Measurements from ENCODE around the gene ZNF678.
"Not testable (repeated sequence)": the region's sequence is repeated elsewhere in the genome, so short reads cannot be mapped to it uniquely, and the experiment has no call there.

The ZNF678 gene

GRCh38 chr1:227551881-227552280 is 11.5 kb upstream of the ZNF678 start:
- DNase-seq (ENCODE audit: low read depth) = not testable (repeated sequence)

GRCh38 chr1:227556288-227556687 is 7.1 kb upstream of the ZNF678 start:
- DNase-seq (ENCODE audit: low read depth) = no peak

- DNase-seq (ENCODE audit: low read depth) = no peak
These were observed 5.2 kb upstream of the ZNF678 start for GRCh38 chr1:227557962-227558725.

GRCh38 chr1:227558732-227559262 is 4.6 kb upstream of the ZNF678 start:
- no peak for DNase-seq (ENCODE audit: low read depth)

GRCh38 chr1:227559499-227559898 is 3.9 kb upstream of the ZNF678 start:
- DNase-seq (ENCODE audit: low read depth) = no peak

GRCh38 chr1:227559926-227560325 is 3.4 kb upstream of the ZNF678 start:
- DNase-seq (ENCODE audit: low read depth) = no peak

GRCh38 chr1:227560393-227561173 is 2.8 kb upstream of the ZNF678 start:
- no peak for DNase-seq (ENCODE audit: low read depth)

GRCh38 chr1:227561241-227561907 is 2.0 kb upstream of the ZNF678 start:
- DNase-seq (ENCODE audit: low read depth) = no peak

- no peak for DNase-seq (ENCODE audit: low read depth)
These were observed 1.3 kb upstream of the ZNF678 start for GRCh38 chr1:227562037-227562436.

- no peak for DNase-seq (ENCODE audit: low read depth)
These were observed 428 bp upstream of the ZNF678 start for GRCh38 chr1:227562933-227563323.

GRCh38 chr1:227567256-227567655 is 3.9 kb downstream of the ZNF678 start:
- no peak for DNase-seq (ENCODE audit: low read depth)

- no peak for DNase-seq (ENCODE audit: low read depth)
These were observed 5.2 kb downstream of the ZNF678 start for GRCh38 chr1:227568593-227568992.

- DNase-seq (ENCODE audit: low read depth) = no peak
These were observed 9.4 kb downstream of the ZNF678 start for GRCh38 chr1:227572752-227573151.

GRCh38 chr1:227574926-227575325 is 11.6 kb downstream of the ZNF678 start:
- no peak for DNase-seq (ENCODE audit: low read depth)

- no peak for DNase-seq (ENCODE audit: low read depth)
These were observed 12.8 kb downstream of the ZNF678 start for GRCh38 chr1:227576189-227576588.

GRCh38 chr1:227577500-227577899 is 14.1 kb downstream of the ZNF678 start:
- DNase-seq (ENCODE audit: low read depth) = no peak

GRCh38 chr1:227583354-227583753 is 20.0 kb downstream of the ZNF678 start:
- no peak for DNase-seq (ENCODE audit: low read depth)

GRCh38 chr1:227586733-227587132 is 23.4 kb downstream of the ZNF678 start:
- no peak for DNase-seq (ENCODE audit: low read depth)

- no peak for DNase-seq (ENCODE audit: low read depth)
These were observed 24.6 kb downstream of the ZNF678 start for GRCh38 chr1:227587968-227588367.

- DNase-seq (ENCODE audit: low read depth) = not testable (repeated sequence)
These were observed 25.4 kb downstream of the ZNF678 start for GRCh38 chr1:227588769-227589168.

GRCh38 chr1:227589777-227590176 is 26.4 kb downstream of the ZNF678 start:
- not testable (repeated sequence) for DNase-seq (ENCODE audit: low read depth)

GRCh38 chr1:227596222-227596621 is 32.9 kb downstream of the ZNF678 start:
- DNase-seq (ENCODE audit: low read depth) = not testable (repeated sequence)

GRCh38 chr1:227603327-227603726 is 40.0 kb downstream of the ZNF678 start:
- no peak for DNase-seq (ENCODE audit: low read depth)

Data from stimulated activated CD8-positive, alpha-beta memory T cell treated with anti-CD3 and anti-CD28 coated beads, Interleukin-7, amount 100 ng/mL, for 24 hours (primary cell).